B cell (primary cell): ENCODE measurements around the gene PARP12.

ENCODE experiments used
- CTCF ChIP-seq: fragments of 200-600 bp; IDR thresholded peaks from one replicate; pipeline ENCODE4 v1.8.0; 2022; ENCODE audit warnings: antibody characterized with exemption, mild to moderate bottlenecking
- EZH2 ChIP-seq: IDR thresholded peaks from 2 replicates; pipeline ENCODE4 v1.6.1; 2012; ENCODE audit warnings: borderline replicate concordance, low read depth, mild to moderate bottlenecking, moderate library complexity, low read length; ENCODE audit not compliant: insufficient read depth, poor library complexity, severe bottlenecking

GRCh38 chr7:140069298-140069949 is 6.7 kb upstream of the PARP12 start:
- TF ChIP-seq CTCF (no peak), EZH2 (no peak)
